Lung (tissue), 12 donors: ENCODE data around the gene YY1. TPM values are rescaled to one million over a fixed set of nuclear protein-coding genes. Genes with fewer than 3 reads are reported as not detected.

Experiments
- ATAC-seq: fragments of 200-7000 bp; cut with Tn5 transposase; one replicate; pipeline ENCODE4 v1.9.1; 2020; ENCODE audit warnings: moderate number of reproducible peaks; ENCODE audit not compliant: insufficient read depth, low FRiP score
- DNase-seq, 3 donors: peaks; one replicate each; pipeline ENCODE4 v3.0.0-alpha.2; 2013 to 2017
- H3K27ac ChIP-seq, 2 donors: one replicate each; pipeline ENCODE4 v1.5.1; 2013; ENCODE audit warnings: mild to moderate bottlenecking in 2 of 2, moderate library complexity in 2 of 2, control low read depth in 1 of 2, inconsistent platforms in 1 of 2, low read depth in 1 of 2, low read length in 1 of 2
- H3K27me3 ChIP-seq, 3 donors: one replicate each; pipeline ENCODE4 v1.5.1; 2013; ENCODE audit warnings: low read length in 2 of 3; ENCODE audit not compliant: control insufficient read depth in 3 of 3, insufficient read depth in 3 of 3
- H3K36me3 ChIP-seq, 4 donors: one replicate each; pipeline ENCODE4 v1.5.1; 2013; ENCODE audit warnings: low read length in 4 of 4, mild to moderate bottlenecking in 1 of 4, moderate library complexity in 1 of 4; ENCODE audit not compliant: control insufficient read depth in 4 of 4, insufficient read depth in 4 of 4
- H3K4me1 ChIP-seq, 5 donors: one replicate each; pipeline ENCODE4 v1.5.1; 2013; ENCODE audit warnings: low read length in 5 of 5, mild to moderate bottlenecking in 2 of 5, moderate library complexity in 1 of 5; ENCODE audit not compliant: control insufficient read depth in 5 of 5, insufficient read depth in 5 of 5
- H3K4me3 ChIP-seq: one replicate; pipeline ENCODE4 v1.5.1; 2013; ENCODE audit warnings: mild to moderate bottlenecking, control low read depth, moderate library complexity
- H3K9ac ChIP-seq, 2 donors: one replicate each; pipeline ENCODE4 v1.5.1; 2013; ENCODE audit warnings: low read length in 2 of 2, control low read depth in 1 of 2; ENCODE audit not compliant: insufficient read depth in 1 of 2
- H3K9me3 ChIP-seq, 4 donors: one replicate each; pipeline ENCODE4 v1.5.1; 2013; ENCODE audit warnings: low read length in 3 of 4, mild to moderate bottlenecking in 1 of 4, moderate library complexity in 1 of 4; ENCODE audit not compliant: control insufficient read depth in 4 of 4, insufficient read depth in 3 of 4
- CTCF ChIP-seq: IDR thresholded peaks from 2 replicates; pipeline ENCODE4 v1.5.1; 2012; ENCODE audit warnings: mild to moderate bottlenecking; ENCODE audit errors: control extremely low read depth, extremely low read depth
- WGBS, 2 donors: extraction: QIAGEN DNeasy Blood & Tissue Kit; methylation state at CpG; one replicate each; pipeline ENCODE4 v1.1.7; 2013; 5-methylcytosine and 5-hydroxymethylcytosine counted together
- polyA plus RNA-seq, 2 donors: library from polyadenylated mRNA; stranded (reverse); fragments of 200-250 nt; gene quantifications; one replicate each; pipeline ENCODE4 v1.2.1, GENCODE V29; 2013
- total RNA-seq, 2 donors: library from RNA; depleted of rRNA in 1 of 2; stranded (reverse); fragments of >200 nt in 1 of 2; gene quantifications; one replicate each; pipeline ENCODE4 v1.2.1, GENCODE V29; 2014 to 2021
- donor health status: control.
- donor health status: control.
- donor health status: Bipolar disorder and iron deficiency.
- donor health status: healthy.
- donor health status: DM: yes; HTN: yes; CAD: no.

Gene YY1
- total and polyA plus RNA-seq, 4 donors: 22.9 to 62.9 (median 34.6) TPM

GRCh38 chr14:100323942-100324307 is 85.0 kb downstream of the YY1 start:
- Histone ChIP-seq H3K27ac (no peak overlapping the region), H3K27me3 (no peaks in the 10 kb centered on the region), H3K4me1 (no peaks in the 10 kb centered on the region), H3K36me3 (no peaks in the 10 kb centered on the region), H3K4me3 (no peak overlapping the region), H3K9ac (no peak overlapping the region), H3K9me3 (no peaks in the 10 kb centered on the region)
- DNase-seq (no peak), ATAC-seq (no peak)
- 86 to 87% methylated on average over 8 of the region's 8 CpGs for WGBS, 2 donors
- TF ChIP-seq CTCF: no peak

- 77 to 81% methylated on average over 17 of the region's 17 CpGs for WGBS, 2 donors
- ATAC-seq (no peak), DNase-seq (no peak)
- H3K9ac ChIP-seq: no peak overlapping the region
- no peaks in the 10 kb centered on the region for H3K27me3 ChIP-seq
- no peak for TF ChIP-seq CTCF
- no peaks in the 10 kb centered on the region for H3K4me1 ChIP-seq
- H3K27ac ChIP-seq: no peak overlapping the region
- no peak overlapping the region for H3K4me3 ChIP-seq
- no peaks in the 10 kb centered on the region for H3K9me3 ChIP-seq
- no peaks in the 10 kb centered on the region for H3K36me3 ChIP-seq
These were observed 86.3 kb downstream of the YY1 start for GRCh38 chr14:100325231-100325632.

- Histone ChIP-seq H3K4me1 (no peaks in the 10 kb centered on the region), H3K36me3 (no peaks in the 10 kb centered on the region), H3K9ac (no peak overlapping the region), H3K4me3 (no peak overlapping the region), H3K9me3 (no peaks in the 10 kb centered on the region), H3K27me3 (no peaks in the 10 kb centered on the region), H3K27ac (no peak overlapping the region)
- no peak for DNase-seq
- TF ChIP-seq CTCF: no peak
- WGBS, 2 donors: 92 to 94% methylated on average over 13 of the region's 13 CpGs
- no peak for ATAC-seq
These were observed 87.0 kb downstream of the YY1 start for GRCh38 chr14:100325958-100326357.

- 95 to 97% methylated on average over 24 of the region's 24 CpGs for WGBS, 2 donors
- peaks cover 0 to 3% (median 0%) of the 10 kb centered on the region in 4 donors for H3K36me3 ChIP-seq
- H3K4me3 ChIP-seq: no peak overlapping the region
- no peak overlapping the region for H3K27ac ChIP-seq
- TF ChIP-seq CTCF: no peak
- no peaks in the 10 kb centered on the region for H3K4me1 ChIP-seq
- ATAC-seq (no peak), DNase-seq (no peak)
- no peaks in the 10 kb centered on the region for H3K27me3 ChIP-seq
- H3K9ac ChIP-seq: no peak overlapping the region
- H3K9me3 ChIP-seq: no peaks in the 10 kb centered on the region
These were observed 88.2 kb downstream of the YY1 start for GRCh38 chr14:100327128-100327527.
